HFF-Myc (cell line): ENCODE results near the gene TANGO2.

ENCODE experiments used
- DNase-seq: peaks from one replicate; pipeline ENCODE4 v3.0.0-alpha.2; 2011; ENCODE audit warnings: low read depth; ENCODE audit errors: extremely low read depth
- H3K4me3 ChIP-seq: replicated peaks from 2 replicates; pipeline ENCODE4 v1.5.1; 2011; ENCODE audit warnings: low read depth, mild to moderate bottlenecking, control low read depth, low read length
- TF ChIP-seq, protein P1 (sequence below): IDR thresholded peaks from 2 replicates; pipeline ENCODE4 v1.5.1; 2012; ENCODE audit warnings: mild to moderate bottlenecking, low read depth, low read length, control low read depth; ENCODE audit errors: missing control alignments

The TANGO2 gene

DNA sequence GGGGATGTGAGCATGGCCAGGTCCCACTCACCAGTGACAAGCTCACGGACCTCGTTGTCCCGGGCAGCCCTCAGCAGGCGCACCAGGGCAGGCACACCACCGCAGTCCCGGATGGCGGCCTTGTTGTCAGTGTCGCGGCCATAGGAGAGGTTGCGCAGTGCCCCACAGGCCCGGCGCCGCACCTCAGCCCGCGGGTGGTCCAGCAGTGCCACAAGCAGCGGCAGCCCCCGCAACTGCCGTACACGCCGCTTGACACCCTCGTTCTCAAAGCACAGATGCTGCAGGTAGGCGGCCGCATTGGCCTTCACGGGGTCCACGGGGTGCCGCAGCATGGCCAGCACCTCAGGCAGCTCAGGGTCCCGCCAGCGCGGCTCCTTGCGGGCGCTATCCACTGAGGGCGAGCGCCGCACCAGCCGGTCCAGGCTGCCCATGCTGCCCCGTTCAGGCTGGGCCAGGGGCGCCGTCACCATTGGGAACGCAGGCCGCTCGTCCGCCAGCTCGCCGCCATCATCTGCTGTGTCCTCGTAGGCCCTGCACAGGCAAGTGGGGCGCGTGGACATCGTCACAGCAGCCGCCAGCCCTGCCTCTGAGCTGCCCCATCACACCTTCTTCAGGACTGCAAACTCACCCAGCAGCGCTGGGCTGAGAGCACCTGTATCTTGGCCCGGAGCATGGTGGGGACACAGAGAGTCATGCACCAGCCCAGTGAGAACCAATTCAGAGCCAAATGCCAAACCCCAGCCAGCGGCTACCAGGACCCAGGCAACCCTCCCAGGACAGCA is 41.0 kb upstream of the TANGO2 start:
- TF ChIP-seq, protein P1, sequence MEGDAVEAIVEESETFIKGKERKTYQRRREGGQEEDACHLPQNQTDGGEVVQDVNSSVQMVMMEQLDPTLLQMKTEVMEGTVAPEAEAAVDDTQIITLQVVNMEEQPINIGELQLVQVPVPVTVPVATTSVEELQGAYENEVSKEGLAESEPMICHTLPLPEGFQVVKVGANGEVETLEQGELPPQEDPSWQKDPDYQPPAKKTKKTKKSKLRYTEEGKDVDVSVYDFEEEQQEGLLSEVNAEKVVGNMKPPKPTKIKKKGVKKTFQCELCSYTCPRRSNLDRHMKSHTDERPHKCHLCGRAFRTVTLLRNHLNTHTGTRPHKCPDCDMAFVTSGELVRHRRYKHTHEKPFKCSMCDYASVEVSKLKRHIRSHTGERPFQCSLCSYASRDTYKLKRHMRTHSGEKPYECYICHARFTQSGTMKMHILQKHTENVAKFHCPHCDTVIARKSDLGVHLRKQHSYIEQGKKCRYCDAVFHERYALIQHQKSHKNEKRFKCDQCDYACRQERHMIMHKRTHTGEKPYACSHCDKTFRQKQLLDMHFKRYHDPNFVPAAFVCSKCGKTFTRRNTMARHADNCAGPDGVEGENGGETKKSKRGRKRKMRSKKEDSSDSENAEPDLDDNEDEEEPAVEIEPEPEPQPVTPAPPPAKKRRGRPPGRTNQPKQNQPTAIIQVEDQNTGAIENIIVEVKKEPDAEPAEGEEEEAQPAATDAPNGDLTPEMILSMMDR = no peak
- DNase-seq = no peak
- no peak overlapping the region for H3K4me3 ChIP-seq

DNA sequence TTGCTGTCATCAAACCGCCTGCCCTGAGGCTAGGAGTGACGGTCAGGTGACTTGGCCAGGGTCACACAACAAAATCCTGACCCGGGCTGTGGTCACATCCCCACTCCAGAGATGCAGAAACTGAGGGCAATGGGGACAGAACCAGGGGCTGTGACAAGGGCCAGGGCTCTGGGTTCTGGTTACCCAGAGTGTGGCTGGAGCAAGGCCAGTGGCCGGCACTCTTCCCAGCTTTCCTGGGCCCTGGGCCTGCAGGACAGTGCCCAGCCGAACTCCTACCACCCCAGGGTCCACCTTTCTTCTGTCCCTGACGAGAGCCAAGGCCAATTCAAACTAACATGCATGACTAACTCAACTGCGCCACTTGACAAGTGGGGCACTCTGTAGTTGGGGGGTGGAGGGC is 40.1 kb upstream of the TANGO2 start:
- no peak for DNase-seq
- TF ChIP-seq, protein P1 = no peak

DNA sequence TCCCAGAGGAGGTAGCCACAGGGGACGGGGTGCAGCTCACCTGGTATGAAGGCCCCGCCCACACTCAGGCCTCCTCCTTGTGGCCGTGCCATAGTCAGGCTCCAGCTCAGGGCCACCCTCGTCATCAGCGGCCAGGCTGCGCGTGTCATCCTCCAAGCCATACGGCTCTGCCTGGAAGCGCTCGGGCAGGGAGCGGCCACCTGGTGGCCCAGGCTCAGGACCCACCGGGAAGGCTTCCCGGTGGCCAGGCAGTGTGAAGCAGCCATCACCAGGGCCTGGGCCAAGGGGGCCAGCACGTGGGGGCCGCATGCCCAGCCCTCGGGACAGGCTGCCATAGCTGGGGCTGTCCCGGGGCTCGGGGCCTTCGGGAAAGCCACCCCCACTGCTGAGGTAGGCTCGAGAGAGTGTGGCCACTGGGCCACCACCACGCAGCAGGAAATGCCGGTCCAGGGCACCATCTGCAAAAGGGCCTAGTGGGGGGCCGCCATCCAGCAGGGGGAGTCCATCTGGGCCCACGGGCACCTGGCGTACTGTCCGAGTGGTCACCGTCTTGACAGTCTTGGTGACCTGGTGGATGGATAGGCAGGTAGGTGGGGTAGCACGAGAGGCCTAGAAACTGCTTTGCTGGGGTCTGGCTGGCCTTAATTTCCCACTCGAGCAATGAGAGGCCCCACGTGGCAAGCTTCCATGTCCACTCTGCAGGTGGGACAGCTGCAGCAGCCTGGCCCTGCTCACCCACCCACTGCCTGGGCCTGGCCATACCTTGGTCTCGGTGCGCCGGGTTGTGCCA is 39.5 kb upstream of the TANGO2 start:
- TF ChIP-seq, protein P1 = no peak
- no peak overlapping the region for H3K4me3 ChIP-seq
- no peak for DNase-seq

More for the DNA sequence above, 40.1 kb upstream of the TANGO2 start:
- no peak overlapping the region for H3K4me3 ChIP-seq

DNA sequence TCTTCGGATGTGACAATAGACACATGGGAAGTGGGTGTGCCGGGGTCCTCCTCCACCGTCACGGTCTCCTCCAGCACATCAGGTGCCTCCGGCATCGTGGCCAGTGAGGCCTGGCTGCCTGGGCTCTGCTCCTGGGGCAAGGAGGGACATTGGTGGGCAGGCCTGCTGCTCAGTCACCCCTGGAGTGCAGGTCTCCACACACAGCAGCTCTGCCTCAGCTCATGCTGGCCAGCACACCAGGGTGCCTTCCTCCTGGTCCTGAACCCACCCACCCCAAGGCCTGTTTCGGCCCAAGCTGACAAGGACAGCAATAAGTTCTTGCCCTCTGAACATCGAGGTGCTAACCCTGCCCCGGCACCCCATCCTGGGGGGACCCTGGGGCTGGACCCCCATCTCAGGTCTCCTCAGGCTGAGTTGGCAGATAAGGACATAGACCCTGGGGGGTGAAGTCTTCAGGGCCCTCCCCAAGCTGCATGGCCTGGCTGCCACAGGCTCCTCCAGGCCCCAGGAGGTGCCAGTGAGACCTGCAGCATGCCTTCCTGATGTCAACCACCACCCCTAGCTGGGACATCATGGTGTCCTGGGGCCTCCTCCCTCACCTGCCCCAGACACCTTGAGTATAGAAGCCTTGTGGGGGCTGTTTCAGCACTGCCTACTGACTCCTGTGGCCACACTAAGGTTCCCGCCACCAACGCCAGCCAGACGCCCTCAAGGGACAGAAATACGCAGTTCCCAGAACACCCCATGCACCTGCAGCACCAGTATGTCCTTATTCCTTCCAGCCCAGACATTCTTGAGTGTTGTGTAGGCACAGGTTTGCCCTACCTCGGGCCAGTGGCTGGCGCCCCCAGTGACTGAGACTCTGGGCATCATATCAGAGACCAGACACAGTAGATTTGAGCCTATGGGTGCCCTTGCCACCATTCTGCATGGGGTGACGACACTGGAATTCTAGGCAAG is 38.7 kb upstream of the TANGO2 start:
- TF ChIP-seq, protein P1 = no peak
- no peak for DNase-seq
- H3K4me3 ChIP-seq = no peak overlapping the region

DNA sequence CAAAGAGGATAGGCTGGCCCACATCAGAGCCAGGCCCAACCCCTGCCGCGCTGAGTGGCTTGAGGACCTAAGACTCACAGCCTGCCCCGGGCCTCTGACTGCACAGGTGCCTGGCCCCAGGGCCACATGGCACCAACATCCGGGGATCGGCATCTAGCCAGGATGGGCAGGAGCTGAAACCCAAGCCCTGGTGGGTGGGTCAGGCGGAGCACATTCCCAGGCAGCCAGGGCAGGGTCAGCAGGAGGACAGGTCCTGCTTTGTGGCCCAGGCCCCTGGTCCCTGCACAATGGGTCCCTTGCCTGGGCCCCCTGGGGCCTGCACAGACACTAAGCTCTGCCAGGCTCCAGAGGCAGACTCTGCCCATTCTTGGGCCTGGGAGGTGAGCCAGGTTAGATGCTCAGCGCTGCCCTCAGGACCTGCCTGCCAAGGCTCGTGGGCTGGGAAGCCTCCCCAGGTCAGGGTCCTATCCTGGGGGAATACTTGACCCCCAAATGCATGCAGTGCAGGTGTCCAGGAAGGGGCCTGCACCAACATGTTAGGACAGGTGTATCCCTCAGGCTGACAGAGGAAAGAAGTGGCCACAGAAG is 37.8 kb upstream of the TANGO2 start:
- TF ChIP-seq, protein P1 = no peak
- H3K4me3 ChIP-seq = no peak overlapping the region
- DNase-seq = no peak

DNA sequence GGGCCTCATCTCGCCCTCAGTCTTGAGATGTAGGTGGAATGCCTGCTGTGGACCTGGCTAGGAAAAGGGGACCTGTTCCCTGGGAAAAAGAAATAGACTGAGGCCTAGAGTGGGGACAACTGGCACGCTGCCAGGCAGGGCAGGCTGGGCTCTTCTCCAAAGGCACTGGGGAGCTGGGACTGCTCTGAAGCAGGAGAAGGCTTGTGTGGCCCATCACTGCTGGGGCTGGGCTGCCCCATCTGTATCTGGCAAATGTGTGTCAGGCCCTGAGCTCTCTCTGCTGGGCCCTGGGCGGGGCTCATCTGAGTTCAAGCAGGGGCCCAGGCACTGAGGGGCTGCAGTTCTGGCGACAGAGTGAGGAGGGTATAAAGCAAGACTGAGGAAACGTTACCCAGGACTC is 37.2 kb upstream of the TANGO2 start:
- DNase-seq = no peak
- TF ChIP-seq, protein P1 = no peak
- H3K4me3 ChIP-seq = no peak overlapping the region
